Mononuclear cell (primary cell): ENCODE data around the gene VPREB3. TPM values are rescaled to one million over a fixed set of nuclear protein-coding genes. Genes with fewer than 3 reads are reported as not detected.

Experiments used
- H3K27me3 ChIP-seq: 2 replicates; pipeline ENCODE4 v1.6.0; 2011; ENCODE audit warnings: low read length, control low read depth; ENCODE audit not compliant: insufficient read depth
- H3K4me1 ChIP-seq: 2 replicates; pipeline ENCODE4 v1.5.1; 2011; ENCODE audit warnings: mild to moderate bottlenecking, low read length, control low read depth; ENCODE audit not compliant: insufficient read depth
- H3K4me3 ChIP-seq: 2 replicates; pipeline ENCODE4 v1.5.1; 2011; ENCODE audit warnings: mild to moderate bottlenecking, low read length, moderate library complexity
- H3K9me3 ChIP-seq: 2 replicates; pipeline ENCODE4 v1.5.1; 2011; ENCODE audit warnings: low read depth, mild to moderate bottlenecking, control low read depth, low read length
- total RNA-seq: library from RNA; depleted of rRNA; stranded (reverse); fragments of >200 nt; gene quantifications from one replicate; pipeline ENCODE4 v1.2.3, GENCODE V29; 2012

VPREB3 gene
- total RNA-seq, 1 donor = 0.42 TPM

GRCh38 chr22:23712256-23712655, 42.0 kb downstream of the VPREB3 start:
- Histone ChIP-seq H3K9me3 (no peaks in the 10 kb centered on the region), H3K27me3 (no peaks in the 10 kb centered on the region), H3K4me3 (no peak overlapping the region), H3K4me1 (peaks cover 14% of the 10 kb centered on the region)

GRCh38 chr22:23709107-23709506, 45.1 kb downstream of the VPREB3 start:
- Histone ChIP-seq H3K27me3 (no peaks in the 10 kb centered on the region), H3K4me3 (no peak overlapping the region), H3K4me1 (peaks cover 7% of the 10 kb centered on the region), H3K9me3 (no peaks in the 10 kb centered on the region)

GRCh38 chr22:23708270-23708669, 46.0 kb downstream of the VPREB3 start:
- no peak overlapping the region for H3K4me3 ChIP-seq
- no peaks in the 10 kb centered on the region for H3K9me3 ChIP-seq
- H3K27me3 ChIP-seq = no peaks in the 10 kb centered on the region
- H3K4me1 ChIP-seq = peaks cover 7% of the 10 kb centered on the region

GRCh38 chr22:23705358-23705757, 48.9 kb downstream of the VPREB3 start:
- H3K4me3 ChIP-seq = no peak overlapping the region

GRCh38 chr22:23704829-23705228, 49.4 kb downstream of the VPREB3 start:
- H3K4me3 ChIP-seq = no peak overlapping the region

More at GRCh38 chr22:23705358-23705757, 48.9 kb downstream of the VPREB3 start:
- no peaks in the 10 kb centered on the region for H3K27me3 ChIP-seq
- no peaks in the 10 kb centered on the region for H3K9me3 ChIP-seq
- H3K4me1 ChIP-seq = peaks cover 7% of the 10 kb centered on the region

GRCh38 chr22:23704062-23704461, 50.2 kb downstream of the VPREB3 start:
- no peaks in the 10 kb centered on the region for H3K9me3 ChIP-seq
- H3K4me1 ChIP-seq = peaks cover 7% of the 10 kb centered on the region
- no peak overlapping the region for H3K4me3 ChIP-seq
- no peaks in the 10 kb centered on the region for H3K27me3 ChIP-seq

More at GRCh38 chr22:23704829-23705228, 49.4 kb downstream of the VPREB3 start:
- Histone ChIP-seq H3K9me3 (no peaks in the 10 kb centered on the region), H3K4me1 (peaks cover 7% of the 10 kb centered on the region), H3K27me3 (no peaks in the 10 kb centered on the region)

Other genes with a start within 250 kb of the VPREB3 start
- 0.31 TPM for gene IGLL1, start 174.1 kb downstream of the VPREB3 start, total RNA-seq
- 0.73 TPM for gene DRICH1, start 122.1 kb downstream of the VPREB3 start, total RNA-seq
- 9.2 TPM for gene RGL4, start 63.4 kb downstream of the VPREB3 start, total RNA-seq
- gene ZNF70, start 3.3 kb downstream of the VPREB3 start, total RNA-seq = 0.52 TPM
- gene C22orf15, start 8.6 kb upstream of the VPREB3 start, total RNA-seq = 0.31 TPM
- gene CHCHD10, start 13.5 kb upstream of the VPREB3 start, total RNA-seq = 9.0 TPM
- 0.94 TPM for gene MMP11, start 18.4 kb upstream of the VPREB3 start, total RNA-seq
- 31.8 TPM for gene SMARCB1, start 32.5 kb upstream of the VPREB3 start, total RNA-seq
- gene DERL3, start 84.6 kb upstream of the VPREB3 start, total RNA-seq = 1.7 TPM
- gene SLC2A11, start 103.5 kb upstream of the VPREB3 start, total RNA-seq = 7.9 TPM
- 66.7 TPM for gene MIF, start 140.0 kb upstream of the VPREB3 start, total RNA-seq
- not detected for gene GSTT2B, start 206.8 kb upstream of the VPREB3 start, total RNA-seq
- gene DDTL, start 212.5 kb upstream of the VPREB3 start, total RNA-seq = 3.8 TPM
- gene DDT, start 220.0 kb upstream of the VPREB3 start, total RNA-seq = 45.8 TPM
- not detected for gene GSTT2, start 225.7 kb upstream of the VPREB3 start, total RNA-seq